Right kidney (tissue), 1 donor: Measurements from ENCODE around the gene COBL.

ENCODE experiments used
- DNase-seq: peaks from one replicate; pipeline ENCODE4 v3.0.0-alpha.2; 2016

The COBL gene

GRCh38 chr7:51326656-51327286, 10.2 kb upstream of the COBL start:
- DNase-seq = no peak

- DNase-seq = no peak
Observed at GRCh38 chr7:51325908-51326307, 9.3 kb upstream of the COBL start.

GRCh38 chr7:51325261-51325676, 8.7 kb upstream of the COBL start:
- DNase-seq = no peak

GRCh38 chr7:51324206-51324898, 7.7 kb upstream of the COBL start:
- no peak for DNase-seq

GRCh38 chr7:51321961-51322515, 5.4 kb upstream of the COBL start:
- DNase-seq = no peak

GRCh38 chr7:51318886-51319579, 2.4 kb upstream of the COBL start:
- DNase-seq = no peak

- no peak for DNase-seq
Observed at GRCh38 chr7:51318001-51318400, 1.4 kb upstream of the COBL start.

- DNase-seq = no peak
Observed at GRCh38 chr7:51317582-51317910, 937 bp upstream of the COBL start.

GRCh38 chr7:51316262-51316665, 345 bp downstream of the COBL start:
- DNase-seq = no peak

- DNase-seq = peak; percentile 80
Observed at GRCh38 chr7:51315393-51316261, 982 bp downstream of the COBL start.

- DNase-seq = no peak
Observed at GRCh38 chr7:51314726-51315125, 1.9 kb downstream of the COBL start.

GRCh38 chr7:51313738-51314425, 2.7 kb downstream of the COBL start:
- DNase-seq = no peak

GRCh38 chr7:51312951-51313737, 3.5 kb downstream of the COBL start:
- no peak for DNase-seq

GRCh38 chr7:51311166-51311565, 5.4 kb downstream of the COBL start:
- no peak for DNase-seq

GRCh38 chr7:51310131-51310583, 6.5 kb downstream of the COBL start:
- DNase-seq = no peak

GRCh38 chr7:51309361-51310130, 7.1 kb downstream of the COBL start:
- DNase-seq = no peak

- no peak for DNase-seq
Observed at GRCh38 chr7:51308696-51309095, 7.9 kb downstream of the COBL start.

GRCh38 chr7:51308265-51308664, 8.3 kb downstream of the COBL start:
- DNase-seq = no peak

- no peak for DNase-seq
Observed at GRCh38 chr7:51307651-51308210, 8.9 kb downstream of the COBL start.

GRCh38 chr7:51306761-51307160, 9.8 kb downstream of the COBL start:
- no peak for DNase-seq
